ENCODE measurements around the gene TMPRSS11E.

DNA sequence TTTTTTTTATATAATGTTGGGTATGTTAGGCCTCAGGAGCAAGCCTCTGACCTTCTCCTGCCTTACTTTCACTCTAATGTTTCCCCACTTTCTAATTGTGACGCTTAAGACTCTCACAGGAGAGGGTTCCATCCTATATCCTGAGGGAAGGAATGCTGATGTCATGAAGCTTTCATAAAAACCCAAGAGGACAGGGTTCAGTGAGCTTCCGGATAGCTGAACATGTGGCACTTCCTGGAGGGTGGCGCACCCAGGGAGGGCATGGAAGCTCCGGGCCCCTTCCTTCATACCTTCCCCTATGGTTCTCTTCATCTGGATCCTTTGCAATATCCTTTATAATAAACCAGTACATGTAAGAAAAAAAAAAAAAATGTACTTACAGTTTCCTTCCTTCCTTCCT is 48.0 kb upstream of the TMPRSS11E start:
- TF ChIP-seq, protein P1, sequence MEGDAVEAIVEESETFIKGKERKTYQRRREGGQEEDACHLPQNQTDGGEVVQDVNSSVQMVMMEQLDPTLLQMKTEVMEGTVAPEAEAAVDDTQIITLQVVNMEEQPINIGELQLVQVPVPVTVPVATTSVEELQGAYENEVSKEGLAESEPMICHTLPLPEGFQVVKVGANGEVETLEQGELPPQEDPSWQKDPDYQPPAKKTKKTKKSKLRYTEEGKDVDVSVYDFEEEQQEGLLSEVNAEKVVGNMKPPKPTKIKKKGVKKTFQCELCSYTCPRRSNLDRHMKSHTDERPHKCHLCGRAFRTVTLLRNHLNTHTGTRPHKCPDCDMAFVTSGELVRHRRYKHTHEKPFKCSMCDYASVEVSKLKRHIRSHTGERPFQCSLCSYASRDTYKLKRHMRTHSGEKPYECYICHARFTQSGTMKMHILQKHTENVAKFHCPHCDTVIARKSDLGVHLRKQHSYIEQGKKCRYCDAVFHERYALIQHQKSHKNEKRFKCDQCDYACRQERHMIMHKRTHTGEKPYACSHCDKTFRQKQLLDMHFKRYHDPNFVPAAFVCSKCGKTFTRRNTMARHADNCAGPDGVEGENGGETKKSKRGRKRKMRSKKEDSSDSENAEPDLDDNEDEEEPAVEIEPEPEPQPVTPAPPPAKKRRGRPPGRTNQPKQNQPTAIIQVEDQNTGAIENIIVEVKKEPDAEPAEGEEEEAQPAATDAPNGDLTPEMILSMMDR (IDR thresholded peaks at IDR 0.05; ENCODE audit: insufficient read depth, low read depth, low read length), result no peak
- TF ChIP-seq EZH2 (IDR thresholded peaks at IDR 0.05; ENCODE audit: insufficient read depth, low read length), result no peak

Data from astrocyte (in vitro differentiated cells and primary cell).